CD4-positive, alpha-beta T cell treated with Interleukin-6 for 4 hours (primary cell): ENCODE results near the gene SPACA7.
"Not testable (repeated sequence)": the region's sequence is repeated elsewhere in the genome, so short reads cannot be mapped to it uniquely, and the experiment has no call there.

ENCODE experiments used
- DNase-seq: peaks from one replicate; pipeline ENCODE4 v3.0.0-alpha.2; 2020; ENCODE audit warnings: mixed read lengths

The SPACA7 gene

GRCh38 chr13:112431734-112432133 lies 55.6 kb downstream of the SPACA7 start:
- no peak for DNase-seq

- not testable (repeated sequence) for DNase-seq
Observed at GRCh38 chr13:112432734-112433133, 56.6 kb downstream of the SPACA7 start.

GRCh38 chr13:112433517-112433916 lies 57.4 kb downstream of the SPACA7 start:
- DNase-seq = not testable (repeated sequence)

- no peak for DNase-seq
Observed at GRCh38 chr13:112434032-112434431, 57.9 kb downstream of the SPACA7 start.

GRCh38 chr13:112434937-112435523 lies 58.9 kb downstream of the SPACA7 start:
- no peak for DNase-seq

GRCh38 chr13:112435973-112436372 lies 59.8 kb downstream of the SPACA7 start:
- DNase-seq = no peak

GRCh38 chr13:112438094-112438493 lies 61.9 kb downstream of the SPACA7 start:
- no peak for DNase-seq

- DNase-seq = no peak
Observed at GRCh38 chr13:112438515-112438914, 62.4 kb downstream of the SPACA7 start.

- DNase-seq = no peak
Observed at GRCh38 chr13:112441226-112441625, 65.1 kb downstream of the SPACA7 start.

GRCh38 chr13:112441779-112442310 lies 65.7 kb downstream of the SPACA7 start:
- no peak for DNase-seq

- no peak for DNase-seq
Observed at GRCh38 chr13:112442483-112443090, 66.4 kb downstream of the SPACA7 start.

GRCh38 chr13:112443191-112443994 lies 67.2 kb downstream of the SPACA7 start:
- DNase-seq = no peak

GRCh38 chr13:112443995-112444311 lies 67.8 kb downstream of the SPACA7 start:
- DNase-seq = peak; percentile 7

- DNase-seq = no peak
Observed at GRCh38 chr13:112444416-112445399, 68.6 kb downstream of the SPACA7 start.

- DNase-seq = no peak
Observed at GRCh38 chr13:112445411-112446271, 69.5 kb downstream of the SPACA7 start.

- DNase-seq = no peak
Observed at GRCh38 chr13:112446347-112446861, 70.2 kb downstream of the SPACA7 start.

- no peak for DNase-seq
Observed at GRCh38 chr13:112446867-112447266, 70.7 kb downstream of the SPACA7 start.

GRCh38 chr13:112447306-112447705 lies 71.2 kb downstream of the SPACA7 start:
- no peak for DNase-seq

- no peak for DNase-seq
Observed at GRCh38 chr13:112447761-112448603, 71.8 kb downstream of the SPACA7 start.
